Retinal pigment epithelial cell (primary cell): ENCODE measurements around the gene HSPBAP1.
"Not testable (repeated sequence)": the region's sequence is repeated elsewhere in the genome, so short reads cannot be mapped to it uniquely, and the experiment has no call there.

Experiments
- DNase-seq: peaks from one replicate; pipeline ENCODE4 v3.0.0-alpha.2; 2010; ENCODE audit warnings: low read depth
- H3K4me3 ChIP-seq: 2 replicates; pipeline ENCODE4 v1.5.1; 2011; ENCODE audit warnings: mild to moderate bottlenecking, low read length, control low read depth, moderate library complexity
- CTCF ChIP-seq: conservative IDR thresholded peaks from 2 replicates; pipeline ENCODE4 v1.5.1; 2011; ENCODE audit warnings: low read depth, low read length, control low read depth, inconsistent platforms

HSPBAP1 gene

GRCh38 chr3:122727294-122727693 lies 66.3 kb downstream of the HSPBAP1 start:
- no peak for TF ChIP-seq CTCF
- no peak overlapping the region for H3K4me3 ChIP-seq
- DNase-seq = no peak

- no peak overlapping the region for H3K4me3 ChIP-seq
- no peak for DNase-seq
- TF ChIP-seq CTCF = no peak
Measured at GRCh38 chr3:122725106-122725505, 68.5 kb downstream of the HSPBAP1 start.

- TF ChIP-seq CTCF = no peak
- no peak for DNase-seq
- no peak overlapping the region for H3K4me3 ChIP-seq
Measured at GRCh38 chr3:122719273-122719921, 74.2 kb downstream of the HSPBAP1 start.

GRCh38 chr3:122716667-122717066 lies 77.0 kb downstream of the HSPBAP1 start:
- DNase-seq = no peak
- no peak for TF ChIP-seq CTCF
- H3K4me3 ChIP-seq = no peak overlapping the region

- TF ChIP-seq CTCF = no peak
- no peak overlapping the region for H3K4me3 ChIP-seq
- no peak for DNase-seq
Measured at GRCh38 chr3:122714273-122714672, 79.4 kb downstream of the HSPBAP1 start.

GRCh38 chr3:122710616-122711251 lies 82.9 kb downstream of the HSPBAP1 start:
- H3K4me3 ChIP-seq, DNase-seq: not testable (repeated sequence)

- TF ChIP-seq CTCF = no peak
- no peak for DNase-seq
Measured at GRCh38 chr3:122705379-122705778, 88.3 kb downstream of the HSPBAP1 start.

GRCh38 chr3:122700193-122700592 lies 93.4 kb downstream of the HSPBAP1 start:
- no peak for DNase-seq
- no peak overlapping the region for H3K4me3 ChIP-seq
- no peak for TF ChIP-seq CTCF

More at GRCh38 chr3:122705379-122705778, 88.3 kb downstream of the HSPBAP1 start:
- no peak overlapping the region for H3K4me3 ChIP-seq
